GM23338 (cell line): ENCODE data around the gene PSMD6. TPM values are rescaled to one million over a fixed set of nuclear protein-coding genes. Genes with fewer than 3 reads are reported as not detected.

Experiments used
- ATAC-seq: fragments of 200-7000 bp; cut with Tn5 transposase; 3 replicates; pipeline ENCODE4 v1.9.1; 2020
- DNase-seq: peaks from one replicate; pipeline ENCODE4 v3.0.0-alpha.2; 2015; ENCODE audit warnings: low spot score
- H2AFZ ChIP-seq: fragments of 200-600 bp; sonication (generic); 2 replicates; pipeline ENCODE4 v1.8.0; 2016; ENCODE audit warnings: antibody characterized with exemption, mild to moderate bottlenecking, moderate library complexity
- H3F3A ChIP-seq: fragments of 200-600 bp; sonication (generic); replicated peaks from 2 replicates; pipeline ENCODE4 v1.8.0; 2017; ENCODE audit warnings: antibody characterized with exemption, mixed run types, low read depth
- H3K27ac ChIP-seq: fragments of 200-600 bp; sonication (generic); 2 replicates; pipeline ENCODE4 v1.6.1; 2016; ENCODE audit warnings: low read depth
- H3K27me3 ChIP-seq: fragments of 200-600 bp; sonication (generic); 2 replicates; pipeline ENCODE4 v1.8.0; 2016; ENCODE audit warnings: mild to moderate bottlenecking, mixed run types, moderate library complexity; ENCODE audit not compliant: insufficient read depth
- H3K36me3 ChIP-seq: fragments of 200-600 bp; sonication (generic); 2 replicates; pipeline ENCODE4 v1.8.0; 2016; ENCODE audit warnings: mild to moderate bottlenecking; ENCODE audit not compliant: insufficient read depth
- H3K4me1 ChIP-seq: fragments of 200-600 bp; sonication (generic); 2 replicates; pipeline ENCODE4 v1.8.0; 2016; ENCODE audit warnings: mild to moderate bottlenecking, moderate library complexity; ENCODE audit not compliant: insufficient read depth
- H3K4me2 ChIP-seq: fragments of 200-600 bp; sonication (generic); 2 replicates; pipeline ENCODE4 v1.7.1; 2017; ENCODE audit warnings: mixed run types
- H3K4me3 ChIP-seq: fragments of 200-600 bp; sonication (generic); 2 replicates; pipeline ENCODE4 v1.6.1; 2016; ENCODE audit warnings: mixed run types
- H3K79me2 ChIP-seq: fragments of 200-600 bp; sonication (generic); replicated peaks from 2 replicates; pipeline ENCODE4 v1.8.0; 2017; ENCODE audit warnings: mild to moderate bottlenecking; ENCODE audit not compliant: insufficient read depth
- H3K9me2 ChIP-seq: fragments of 200-600 bp; sonication (generic); 2 replicates; pipeline ENCODE4 v1.8.0; 2017; ENCODE audit not compliant: insufficient read depth
- H4K20me1 ChIP-seq: fragments of 200-600 bp; sonication (generic); replicated peaks from 2 replicates; pipeline ENCODE4 v1.8.0; 2017; ENCODE audit warnings: mild to moderate bottlenecking; ENCODE audit not compliant: insufficient read depth
- H3K27ac Mint-ChIP-seq: 2 replicates; pipeline ENCODE4 v1.8.0; 2020; ENCODE audit warnings: inconsistent platforms, mild to moderate bottlenecking, moderate library complexity, mixed read lengths
- H3K27me3 Mint-ChIP-seq: 3 replicates; pipeline ENCODE4 v1.8.0; 2022; ENCODE audit warnings: low read depth, mild to moderate bottlenecking, moderate library complexity, mixed read lengths, inconsistent platforms; ENCODE audit not compliant: insufficient read depth, poor library complexity
- H3K36me3 Mint-ChIP-seq: 3 replicates; pipeline ENCODE4 v1.8.0; 2021; ENCODE audit warnings: low read depth, mild to moderate bottlenecking, inconsistent platforms, moderate library complexity, mixed read lengths
- H3K4me1 Mint-ChIP-seq: 3 replicates; pipeline ENCODE4 v1.8.0; 2020; ENCODE audit warnings: mild to moderate bottlenecking, inconsistent platforms, mixed read lengths
- H3K4me3 Mint-ChIP-seq: 3 replicates; pipeline ENCODE4 v1.8.0; 2021; ENCODE audit warnings: moderate library complexity, mild to moderate bottlenecking, inconsistent platforms, mixed read lengths
- H3K9me3 Mint-ChIP-seq: 3 replicates; pipeline ENCODE4 v1.8.0; 2020; ENCODE audit warnings: moderate library complexity, mild to moderate bottlenecking, inconsistent platforms, mixed read lengths
- CREB1 ChIP-seq: fragments of 250-450 bp; sonication (Bioruptor Pico); IDR thresholded peaks from 2 replicates; pipeline ENCODE4 v1.5.0; 2020; ENCODE audit warnings: low read depth, mild to moderate bottlenecking, moderate library complexity
- CTCF ChIP-seq, 2 experiments: fragments of 200-600 bp in 1 of 2; sonication (generic) in 1 of 2; conservative IDR thresholded peaks; 2 replicates each; pipeline versions ENCODE4 v1.5.1 to v1.6.1; 2016 to 2017; ENCODE audit warnings: antibody characterized with exemption in 2 of 2, low read depth in 2 of 2, mild to moderate bottlenecking in 2 of 2, moderate library complexity in 1 of 2
- EZH2phosphoT487 ChIP-seq: fragments of 200-600 bp; sonication (generic); IDR thresholded peaks from one replicate; pipeline ENCODE4 v1.8.1; 2018; ENCODE audit warnings: antibody characterized with exemption; ENCODE audit not compliant: unreplicated experiment
- NANOG ChIP-seq: IDR thresholded peaks from 2 replicates; pipeline ENCODE4 v1.6.1; 2016; ENCODE audit warnings: antibody characterized with exemption, borderline replicate concordance
- REST ChIP-seq: IDR thresholded peaks from one replicate; pipeline ENCODE4 v1.6.1; 2018; ENCODE audit warnings: antibody characterized with exemption; ENCODE audit not compliant: unreplicated experiment
- STAT1 ChIP-seq: IDR thresholded peaks from one replicate; pipeline ENCODE4 v1.6.1; 2016; ENCODE audit warnings: antibody characterized with exemption; ENCODE audit not compliant: unreplicated experiment
- ZNF114 ChIP-seq: fragments of 250-450 bp; sonication (Bioruptor Pico); IDR thresholded peaks from 2 replicates; pipeline ENCODE4 v1.5.0; 2020; ENCODE audit warnings: mild to moderate bottlenecking, moderate library complexity
- ZNF331 ChIP-seq: fragments of 250-450 bp; sonication (Bioruptor Pico); IDR thresholded peaks from 2 replicates; pipeline ENCODE4 v1.5.0; 2020; ENCODE audit warnings: low read depth, mild to moderate bottlenecking, moderate library complexity
- ZNF462 ChIP-seq: fragments of 250-450 bp; sonication (Bioruptor Pico); IDR thresholded peaks from 2 replicates; pipeline ENCODE4 v1.5.0; 2020; ENCODE audit warnings: mild to moderate bottlenecking, moderate library complexity
- polyA plus RNA-seq: library from polyadenylated mRNA; unstranded; fragments of >200 nt; fragmentation: Nextera tagmentation; extraction: Ambion mirVana; gene quantifications from 2 replicates; pipeline ENCODE4 v1.2.1, GENCODE V29; 2016
- total RNA-seq: library from RNA; depleted of rRNA; stranded (reverse); fragments of >200 nt; shearing (Covaris generic); gene quantifications from 2 replicates; pipeline ENCODE4 v1.2.3, GENCODE V29; 2014

The PSMD6 gene
- total and polyA plus RNA-seq, 2 experiments from 2014 or later = 98.1 to 205 TPM

- no peak overlapping the region for H3K4me3 Mint-ChIP-seq
- Histone ChIP-seq H3F3A (no peaks in the 10 kb centered on the region), H3K4me1 (peaks cover 74% of the 10 kb centered on the region), H3K4me2 (peak overlapping the region; percentile 58), H4K20me1 (no peaks in the 10 kb centered on the region), H3K27me3 (no peaks in the 10 kb centered on the region), H3K4me3 (0 out of 2 replicates have a peak overlapping the region, but pooled peaks have one; percentile 10), H2AFZ (no peak overlapping the region), H3K9me2 (no peaks in the 10 kb centered on the region), H3K36me3 (no peaks in the 10 kb centered on the region), H3K27ac (no peak overlapping the region), H3K79me2 (peaks cover 23% of the 10 kb centered on the region)
- DNase-seq (no peak), ATAC-seq (no peak)
- TF ChIP-seq CREB1 (CRISPR knock-in tag) (no peak), ZNF114 (CRISPR knock-in tag) (no peak), ZNF331 (CRISPR knock-in tag) (no peak)
- peaks cover 80% of the 10 kb centered on the region for H3K4me1 Mint-ChIP-seq
- no peaks in the 10 kb centered on the region for H3K9me3 Mint-ChIP-seq
- no peaks in the 10 kb centered on the region for H3K36me3 Mint-ChIP-seq
- H3K27me3 Mint-ChIP-seq = no peaks in the 10 kb centered on the region
- no peak overlapping the region for H3K27ac Mint-ChIP-seq
These were observed 53.4 kb downstream of the PSMD6 start for GRCh38 chr3:63969876-63970275.

GRCh38 chr3:63968612-63969350 is 54.5 kb downstream of the PSMD6 start:
- Histone ChIP-seq H3K4me2 (peak overlapping the region; percentile 58), H3K36me3 (no peaks in the 10 kb centered on the region), H3K27ac (peak overlapping the region; percentile 65; the same call in 1 of the 2 replicates), H3K4me1 (peaks cover 74% of the 10 kb centered on the region), H2AFZ (no peak overlapping the region), H3F3A (no peaks in the 10 kb centered on the region), H3K27me3 (no peaks in the 10 kb centered on the region), H3K9me2 (no peaks in the 10 kb centered on the region), H3K4me3 (peak overlapping the region; percentile 10), H3K79me2 (peaks cover 23% of the 10 kb centered on the region), H4K20me1 (no peaks in the 10 kb centered on the region)
- Mint-ChIP-seq H3K36me3 (no peaks in the 10 kb centered on the region), H3K27me3 (no peaks in the 10 kb centered on the region), H3K4me1 (peaks cover 86% of the 10 kb centered on the region), H3K9me3 (no peaks in the 10 kb centered on the region), H3K4me3 (peak overlapping the region; percentile 47), H3K27ac (peak overlapping the region; percentile 33; the same call in 1 of the 2 replicates)
- no peak for ATAC-seq
- DNase-seq = no peak
- TF ChIP-seq NANOG (no peak), ZNF331 (CRISPR knock-in tag) (no peak), EZH2phosphoT487 (no peak), ZNF114 (CRISPR knock-in tag) (no peak), STAT1 (no peak), REST (no peak), CTCF (conservative IDR thresholded peaks at IDR 0.05; ENCODE audit: low read depth in 2 of 2) (no peak), ZNF462 (CRISPR knock-in tag) (no peak), CREB1 (CRISPR knock-in tag) (no peak)
